ENCODE results near the gene EPC1. TPM values are rescaled to one million over a fixed set of nuclear protein-coding genes. Genes with fewer than 3 reads are reported as not detected.
"Not testable (repeated sequence)": the region's sequence is repeated elsewhere in the genome, so short reads cannot be mapped to it uniquely, and the experiment has no call there.

The EPC1 gene
- total RNA-seq, 4 donors from 2014 or later, result 30.5 to 68.7 (median 34.5) TPM

DNA sequence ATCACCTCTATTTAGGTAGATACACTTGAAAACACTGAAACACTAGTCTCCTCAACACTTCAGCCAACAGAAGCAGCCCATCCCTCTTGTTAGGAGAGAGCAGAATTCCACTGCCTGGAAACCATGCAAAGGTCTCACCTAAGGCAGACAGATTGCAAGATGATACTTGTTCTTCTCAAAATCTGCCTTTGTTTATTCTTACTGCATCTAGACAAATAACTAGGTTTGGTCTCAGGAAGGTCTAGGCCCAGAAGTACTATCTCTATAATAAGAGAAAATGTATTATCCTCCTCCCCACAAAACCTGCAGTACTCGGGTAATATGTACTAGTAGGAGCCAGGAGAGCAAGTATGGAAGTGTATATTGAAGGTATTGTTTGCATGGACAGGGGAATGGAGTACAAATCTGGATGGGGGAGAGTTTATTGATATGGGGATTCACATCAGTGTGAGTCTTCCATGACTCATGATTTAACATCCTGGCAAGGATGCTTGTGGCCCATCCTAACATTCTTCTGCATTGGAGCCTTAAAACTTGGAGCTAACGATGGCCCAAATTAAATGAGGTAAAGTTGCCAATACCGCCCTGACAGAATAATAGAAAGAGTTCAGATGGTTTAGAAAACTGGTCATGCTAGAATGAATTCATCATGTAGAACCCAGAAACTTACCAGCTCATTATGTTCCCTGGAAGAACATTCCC is 109.2 kb downstream of the EPC1 start:
- ATAC-seq (ENCODE audit: low FRiP score) (no peak), DNase-seq (ENCODE audit: low spot score) (no peak)
- TF ChIP-seq, protein P1, sequence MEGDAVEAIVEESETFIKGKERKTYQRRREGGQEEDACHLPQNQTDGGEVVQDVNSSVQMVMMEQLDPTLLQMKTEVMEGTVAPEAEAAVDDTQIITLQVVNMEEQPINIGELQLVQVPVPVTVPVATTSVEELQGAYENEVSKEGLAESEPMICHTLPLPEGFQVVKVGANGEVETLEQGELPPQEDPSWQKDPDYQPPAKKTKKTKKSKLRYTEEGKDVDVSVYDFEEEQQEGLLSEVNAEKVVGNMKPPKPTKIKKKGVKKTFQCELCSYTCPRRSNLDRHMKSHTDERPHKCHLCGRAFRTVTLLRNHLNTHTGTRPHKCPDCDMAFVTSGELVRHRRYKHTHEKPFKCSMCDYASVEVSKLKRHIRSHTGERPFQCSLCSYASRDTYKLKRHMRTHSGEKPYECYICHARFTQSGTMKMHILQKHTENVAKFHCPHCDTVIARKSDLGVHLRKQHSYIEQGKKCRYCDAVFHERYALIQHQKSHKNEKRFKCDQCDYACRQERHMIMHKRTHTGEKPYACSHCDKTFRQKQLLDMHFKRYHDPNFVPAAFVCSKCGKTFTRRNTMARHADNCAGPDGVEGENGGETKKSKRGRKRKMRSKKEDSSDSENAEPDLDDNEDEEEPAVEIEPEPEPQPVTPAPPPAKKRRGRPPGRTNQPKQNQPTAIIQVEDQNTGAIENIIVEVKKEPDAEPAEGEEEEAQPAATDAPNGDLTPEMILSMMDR (IDR thresholded peaks at IDR 0.05), result no peak

DNA sequence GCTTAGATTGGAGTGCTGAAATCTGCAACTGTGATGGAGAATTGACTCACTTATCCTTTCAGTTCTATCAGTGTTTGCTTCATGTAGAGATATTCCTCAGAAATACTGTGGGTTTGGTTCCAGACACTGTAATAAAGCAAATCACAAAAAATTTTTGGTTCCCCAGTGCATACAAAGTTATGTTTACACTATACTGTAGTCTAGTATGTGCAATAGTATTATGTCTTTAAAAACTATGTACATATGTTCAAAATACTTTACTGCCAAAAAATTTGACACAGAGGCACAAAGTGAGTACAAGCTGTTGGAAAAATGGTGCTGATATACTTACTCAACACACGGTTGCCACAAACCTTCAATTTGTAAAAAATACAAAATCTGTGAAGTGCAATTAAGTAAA is 112.5 kb downstream of the EPC1 start:
- ATAC-seq (ENCODE audit: low FRiP score), result no peak
- DNase-seq (ENCODE audit: low spot score), result no peak
- TF ChIP-seq, protein P1 (IDR thresholded peaks at IDR 0.05), result no peak

DNA sequence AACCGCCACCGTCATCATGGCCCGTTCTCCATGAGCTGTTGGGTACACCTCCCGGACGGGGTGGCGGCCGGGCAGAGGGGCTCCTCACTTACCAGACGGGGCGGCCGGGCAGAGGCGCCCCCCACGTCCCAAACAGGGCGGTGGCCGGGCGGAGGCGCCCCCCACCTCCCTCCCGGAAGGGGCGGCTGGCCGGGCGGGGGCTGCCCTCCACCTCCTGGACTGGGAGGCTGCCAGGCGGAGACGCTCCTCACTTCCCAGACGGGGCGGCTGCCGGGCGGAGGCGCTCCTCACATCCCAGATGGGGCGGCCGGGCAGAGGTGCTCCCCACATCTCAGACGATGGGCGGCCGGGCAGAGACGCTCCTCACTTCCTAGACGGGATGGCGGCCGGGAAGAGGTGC is 113.6 kb downstream of the EPC1 start:
- not testable (repeated sequence) for ATAC-seq (ENCODE audit: low FRiP score); DNase-seq (ENCODE audit: low spot score)

DNA sequence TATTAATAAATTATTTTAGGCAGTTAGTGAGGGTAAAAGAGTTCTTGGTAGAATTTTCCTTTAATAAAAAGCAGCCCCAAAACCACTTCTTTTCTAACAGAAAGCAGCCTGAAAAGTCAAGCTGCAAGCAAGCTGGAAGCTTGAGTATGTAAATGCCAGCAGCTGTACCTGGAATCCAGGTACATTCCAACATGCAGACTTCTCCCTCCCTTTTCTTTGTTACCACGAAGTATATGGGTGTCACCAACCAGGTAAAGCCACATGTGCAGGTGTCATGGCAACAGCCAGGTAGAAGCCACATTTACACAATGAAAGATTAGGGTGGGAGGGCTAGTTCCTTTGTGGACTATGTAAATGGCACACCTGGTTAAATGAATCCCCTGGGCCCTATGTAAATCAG is 114.6 kb downstream of the EPC1 start:
- DNase-seq (ENCODE audit: low spot score) (no peak), ATAC-seq (ENCODE audit: low FRiP score) (no peak)
- TF ChIP-seq, protein P1 (IDR thresholded peaks at IDR 0.05), result no peak

GRCh38 chr10:32229788-32230187 is 117.2 kb downstream of the EPC1 start:
- DNase-seq (ENCODE audit: low spot score), result not testable (repeated sequence)

GRCh38 chr10:32229170-32229569 is 117.8 kb downstream of the EPC1 start:
- TF ChIP-seq, protein P1 (IDR thresholded peaks at IDR 0.05), result no peak
- DNase-seq (ENCODE audit: low spot score) (no peak), ATAC-seq (ENCODE audit: low FRiP score) (no peak)

More at GRCh38 chr10:32229788-32230187, 117.2 kb downstream of the EPC1 start:
- not testable (repeated sequence) for ATAC-seq (ENCODE audit: low FRiP score)

- TF ChIP-seq, protein P1 (IDR thresholded peaks at IDR 0.05), result no peak
- ATAC-seq (ENCODE audit: low FRiP score) (no peak), DNase-seq (ENCODE audit: low spot score) (no peak)
Measured at GRCh38 chr10:32227802-32228201, 119.2 kb downstream of the EPC1 start.

- TF ChIP-seq, protein P1 (IDR thresholded peaks at IDR 0.05), result no peak
- ATAC-seq (ENCODE audit: low FRiP score) (no peak), DNase-seq (ENCODE audit: low spot score) (no peak)
Measured at GRCh38 chr10:32226624-32227023, 120.3 kb downstream of the EPC1 start.

All from omental fat pad (tissue), 4 donors.